HEK293T (cell line): Measurements from ENCODE around the gene ANKS1B.

ENCODE experiments used
- CTCF ChIA-PET: fragments of 350-600 bp; formaldehyde crosslinking; extraction: SDS; loops from one replicate; lab custom pipeline; 2021; ENCODE audit warnings: antibody characterized with exemption, inconsistent platforms; lab: Yijun Ruan, JAX
- POLR2A ChIA-PET: fragments of 350-600 bp; formaldehyde crosslinking; extraction: SDS; loops from one replicate; lab custom pipeline; 2020; ENCODE audit warnings: antibody characterized with exemption, inconsistent platforms; lab: Yijun Ruan, JAX
- DNase-seq: peaks from one replicate; pipeline ENCODE4 v3.0.0; 2012; ENCODE audit warnings: mixed read lengths; ENCODE audit errors: extremely low spot score
- ARNT ChIP-seq: fragments of 450-650 bp; IDR thresholded peaks from 2 replicates; pipeline ENCODE4 v1.6.1; 2017; ENCODE audit warnings: mild to moderate bottlenecking
- BHLHE40 ChIP-seq: fragments of 450-650 bp; IDR thresholded peaks from 2 replicates; pipeline ENCODE4 v1.6.1; 2016; ENCODE audit warnings: mild to moderate bottlenecking, moderate library complexity, borderline replicate concordance
- CTBP1 ChIP-seq: fragments of 450-650 bp; IDR thresholded peaks from 2 replicates; pipeline ENCODE4 v1.6.1; 2016; ENCODE audit warnings: borderline replicate concordance
- ELF4 ChIP-seq: fragments of 450-650 bp; IDR thresholded peaks from 2 replicates; pipeline ENCODE4 v1.6.1; 2017; ENCODE audit warnings: antibody characterized with exemption
- FOXA1 ChIP-seq: fragments of 450-650 bp; IDR thresholded peaks from 2 replicates; pipeline ENCODE4 v1.6.1; 2016; ENCODE audit warnings: mild to moderate bottlenecking
- FOXK2 ChIP-seq: fragments of 450-650 bp; IDR thresholded peaks from 2 replicates; pipeline ENCODE4 v1.6.1; 2016; ENCODE audit warnings: mild to moderate bottlenecking
- FOXM1 ChIP-seq: fragments of 450-650 bp; IDR thresholded peaks from 2 replicates; pipeline ENCODE4 v1.6.1; 2017; ENCODE audit warnings: mild to moderate bottlenecking, borderline replicate concordance
- HDGF ChIP-seq: fragments of 450-650 bp; IDR thresholded peaks from 2 replicates; pipeline ENCODE4 v1.6.1; 2017; ENCODE audit warnings: antibody characterized with exemption, borderline replicate concordance
- L3MBTL2 ChIP-seq: fragments of 450-650 bp; conservative IDR thresholded peaks from 2 replicates; pipeline ENCODE4 v1.6.1; 2016; ENCODE audit warnings: mild to moderate bottlenecking
- LEF1 ChIP-seq: fragments of 450-650 bp; IDR thresholded peaks from 2 replicates; pipeline ENCODE4 v1.6.1; 2017; ENCODE audit warnings: mild to moderate bottlenecking, borderline replicate concordance
- NFRKB ChIP-seq: fragments of 450-650 bp; IDR thresholded peaks from 2 replicates; pipeline ENCODE4 v1.6.1; 2016; ENCODE audit warnings: mild to moderate bottlenecking, moderate library complexity
- SP1 ChIP-seq: fragments of 450-650 bp; IDR thresholded peaks from 2 replicates; pipeline ENCODE4 v1.6.1; 2017
- SUZ12 ChIP-seq: fragments of 450-650 bp; IDR thresholded peaks from 2 replicates; pipeline ENCODE4 v1.6.1; 2016; ENCODE audit warnings: mild to moderate bottlenecking
- TARDBP ChIP-seq: fragments of 450-650 bp; IDR thresholded peaks from 2 replicates; pipeline ENCODE4 v1.6.1; 2016
- ZNF384 ChIP-seq: fragments of 450-650 bp; IDR thresholded peaks from 2 replicates; pipeline ENCODE4 v1.6.1; 2016
- TF ChIP-seq, protein P1 (sequence below): fragments of 450-650 bp; IDR thresholded peaks from 2 replicates; pipeline ENCODE4 v1.6.1; 2016

Gene ANKS1B

DNA sequence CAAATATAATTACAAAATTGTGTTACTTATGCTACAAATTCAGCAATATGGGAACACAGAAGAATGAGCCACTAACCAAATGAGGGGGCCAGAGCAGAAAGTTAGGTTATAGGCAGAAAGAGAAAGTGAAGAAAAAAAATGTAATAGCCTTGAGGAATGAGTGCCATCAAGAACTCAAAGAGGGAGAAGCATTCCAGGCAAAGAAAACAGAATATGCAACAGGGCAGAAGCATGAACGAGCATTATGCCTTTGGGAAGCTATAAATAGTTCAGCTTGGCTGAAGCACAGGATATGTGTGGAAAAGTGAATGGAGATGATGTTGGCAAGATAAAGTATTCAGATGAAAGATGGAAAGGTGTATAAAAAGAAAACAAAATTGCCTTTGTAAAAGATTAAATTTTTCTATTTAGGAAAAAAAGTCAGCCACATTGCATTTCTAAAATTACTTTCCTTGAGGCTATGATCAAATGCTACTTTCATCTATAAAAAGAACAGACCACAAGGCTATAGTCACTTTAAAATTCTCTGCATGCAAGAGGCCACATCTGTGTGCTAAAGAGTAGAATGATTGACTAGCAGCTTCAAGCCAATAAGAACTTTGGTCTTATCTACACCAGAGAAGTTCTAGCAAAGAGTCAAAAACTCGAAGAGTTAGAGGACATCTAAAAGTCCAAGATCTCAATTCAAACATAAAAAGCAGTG, 530.7 kb downstream of the ANKS1B start:
- DNase-seq = no peak
- POLR2A ChIA-PET = no interaction called here
- TF ChIP-seq SUZ12 (no peak), HDGF (no peak), TARDBP (no peak), CTBP1 (no peak), LEF1 (no peak), NFRKB (no peak), L3MBTL2 (no peak), FOXA1 (no peak), FOXM1 (no peak), FOXK2 (no peak), ARNT (no peak), BHLHE40 (no peak), ZNF384 (no peak), SP1 (no peak), ELF4 (no peak)
- TF ChIP-seq, protein P1, sequence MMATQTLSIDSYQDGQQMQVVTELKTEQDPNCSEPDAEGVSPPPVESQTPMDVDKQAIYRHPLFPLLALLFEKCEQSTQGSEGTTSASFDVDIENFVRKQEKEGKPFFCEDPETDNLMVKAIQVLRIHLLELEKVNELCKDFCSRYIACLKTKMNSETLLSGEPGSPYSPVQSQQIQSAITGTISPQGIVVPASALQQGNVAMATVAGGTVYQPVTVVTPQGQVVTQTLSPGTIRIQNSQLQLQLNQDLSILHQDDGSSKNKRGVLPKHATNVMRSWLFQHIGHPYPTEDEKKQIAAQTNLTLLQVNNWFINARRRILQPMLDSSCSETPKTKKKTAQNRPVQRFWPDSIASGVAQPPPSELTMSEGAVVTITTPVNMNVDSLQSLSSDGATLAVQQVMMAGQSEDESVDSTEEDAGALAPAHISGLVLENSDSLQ = no peak
- CTCF ChIA-PET = no interaction called here

DNA sequence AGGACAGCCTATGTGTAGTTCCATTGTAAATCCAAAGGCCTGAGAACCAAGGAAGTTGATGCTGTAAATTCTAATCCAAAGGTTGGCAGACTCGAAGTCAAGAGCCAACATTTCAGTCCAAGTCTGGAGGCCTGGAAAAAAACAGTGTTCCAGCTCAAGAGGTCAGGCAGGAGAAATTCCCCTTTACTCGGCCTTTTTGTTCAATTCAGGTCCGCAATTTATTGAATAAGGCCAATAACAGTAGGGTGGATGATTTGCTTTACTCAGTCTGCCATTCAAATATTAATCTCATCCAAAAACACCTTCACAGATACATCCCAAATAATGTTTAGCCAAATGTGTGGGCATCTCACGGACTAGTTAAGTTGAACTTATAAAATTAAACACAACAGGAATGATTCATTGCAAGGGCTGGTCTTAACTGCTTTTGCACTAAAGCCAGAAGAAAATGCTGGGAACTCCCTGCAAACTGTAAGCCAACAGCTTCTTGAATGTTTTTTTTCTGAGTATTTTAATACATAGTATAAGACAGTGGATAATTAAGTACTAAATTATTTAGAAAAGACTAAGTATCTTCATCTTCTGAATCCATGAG, 534.6 kb downstream of the ANKS1B start:
- ChIA-PET POLR2A (no interaction called here), CTCF (no interaction called here)
- no peak for TF ChIP-seq SP1
- TF ChIP-seq ELF4 = no peak
- no peak for TF ChIP-seq ARNT
- TF ChIP-seq ZNF384 = no peak
- TF ChIP-seq NFRKB = no peak
- TF ChIP-seq FOXA1 = no peak
- TF ChIP-seq LEF1 = no peak
- no peak for DNase-seq

- ChIA-PET CTCF (no interaction called here), POLR2A (no interaction called here)
- DNase-seq = no peak
- TF ChIP-seq L3MBTL2 (no peak), ZNF384 (no peak), NFRKB (no peak), LEF1 (no peak), TARDBP (no peak), CTBP1 (no peak), FOXK2 (no peak), HDGF (no peak)
Measured at GRCh38 chr12:99444859-99445316, 539.8 kb downstream of the ANKS1B start.

GRCh38 chr12:99442758-99443157, 542.0 kb downstream of the ANKS1B start:
- DNase-seq = no peak
- ChIA-PET POLR2A (no interaction called here), CTCF (no interaction called here)
- TF ChIP-seq FOXM1 (no peak), NFRKB (no peak), ARNT (no peak), L3MBTL2 (no peak), FOXK2 (no peak)

DNA sequence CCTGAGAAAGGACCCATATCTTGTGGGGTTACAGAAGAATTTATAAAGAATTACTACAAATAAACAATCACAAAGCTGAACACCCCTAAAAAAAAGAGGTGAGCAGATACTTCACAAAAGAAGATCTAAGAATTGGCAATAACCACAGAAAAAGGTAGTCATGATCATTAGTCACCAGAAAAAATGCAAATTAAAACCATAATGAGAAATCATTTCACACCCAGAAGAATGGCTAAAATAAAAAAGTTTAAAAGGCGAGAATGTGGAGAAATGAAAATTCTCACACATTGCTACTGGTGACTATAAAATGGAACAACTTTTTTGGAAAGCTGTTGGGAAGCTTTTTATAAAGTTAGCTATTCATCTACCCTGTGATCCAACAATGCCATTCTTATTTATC, 545.3 kb downstream of the ANKS1B start:
- TF ChIP-seq BHLHE40 (no peak), SP1 (no peak), TARDBP (no peak)
- TF ChIP-seq, protein P1 = no peak
- DNase-seq = no peak
- ChIA-PET POLR2A (no interaction called here), CTCF (no interaction called here)

GRCh38 chr12:99436584-99436983, 548.2 kb downstream of the ANKS1B start:
- TF ChIP-seq, protein P1 = no peak
- TF ChIP-seq ARNT (no peak), FOXM1 (no peak)
- ChIA-PET POLR2A (no interaction called here), CTCF (no interaction called here)
- DNase-seq = no peak

DNA sequence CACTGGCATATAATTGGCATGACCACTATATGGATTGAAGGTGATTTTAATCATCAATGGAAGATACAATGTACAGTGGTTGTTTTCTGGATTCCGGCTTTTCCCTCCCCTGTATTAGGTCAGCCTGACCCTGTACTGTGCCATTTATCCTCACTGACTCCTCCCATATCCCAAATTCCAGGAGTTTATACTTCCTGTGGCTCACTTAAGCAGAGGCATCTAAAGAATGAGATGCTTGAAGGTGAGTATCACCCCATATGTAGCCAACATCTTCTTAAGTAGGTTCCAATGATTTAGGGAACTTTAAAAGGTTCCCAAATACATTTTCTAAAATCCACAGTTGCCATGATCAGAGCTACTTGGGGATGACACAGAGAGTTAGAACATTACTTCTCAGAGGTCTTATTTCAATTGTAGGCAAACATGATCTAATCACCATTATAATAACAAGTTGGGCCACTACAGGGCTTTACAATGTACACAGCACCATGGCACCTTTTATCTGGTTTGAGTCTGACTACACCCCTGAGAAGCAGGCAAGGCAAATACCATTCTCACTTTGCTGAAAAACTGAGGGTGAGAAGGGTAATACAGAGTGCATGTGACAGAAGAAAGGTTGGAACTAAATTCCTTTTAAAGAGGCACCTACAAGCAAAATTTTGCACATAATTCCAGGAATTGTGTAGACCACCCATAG, 549.5 kb downstream of the ANKS1B start:
- no peak for TF ChIP-seq NFRKB
- no peak for TF ChIP-seq ELF4
- no peak for TF ChIP-seq CTBP1
- TF ChIP-seq FOXA1 = no peak
- no peak for TF ChIP-seq BHLHE40
- no peak for TF ChIP-seq TARDBP
- no peak for TF ChIP-seq SUZ12
- TF ChIP-seq L3MBTL2 = no peak
- no peak for TF ChIP-seq LEF1
- no peak for TF ChIP-seq HDGF
- no peak for TF ChIP-seq SP1
- TF ChIP-seq ARNT = no peak
- TF ChIP-seq, protein P1 = no peak
- TF ChIP-seq FOXM1 = no peak
- TF ChIP-seq ZNF384 = no peak
- no peak for TF ChIP-seq FOXK2
- DNase-seq = no peak
- CTCF ChIA-PET = no interaction called here

More for the DNA sequence above, 549.5 kb downstream of the ANKS1B start:
- POLR2A ChIA-PET = no interaction called here
